AG09309 (cell line): ENCODE measurements around the gene GRM8.

Source experiments
- DNase-seq: peaks from one replicate; pipeline ENCODE4 v3.0.0-alpha.2; 2010; ENCODE audit warnings: low read depth
- H3K4me3 ChIP-seq: 2 replicates; pipeline ENCODE4 v1.5.1; 2011; ENCODE audit warnings: mild to moderate bottlenecking, low read depth, low read length, moderate library complexity; ENCODE audit not compliant: control insufficient read depth
- TF ChIP-seq, protein P1 (sequence below): IDR thresholded peaks from 2 replicates; pipeline ENCODE4 v1.5.1; 2011; ENCODE audit warnings: mild to moderate bottlenecking, low read depth, low read length, inconsistent platforms; ENCODE audit not compliant: insufficient read depth, control insufficient read depth; ENCODE audit errors: missing control alignments

GRM8 gene

GRCh38 chr7:127018889-127019288 lies 233.9 kb downstream of the GRM8 start:
- TF ChIP-seq, protein P1, sequence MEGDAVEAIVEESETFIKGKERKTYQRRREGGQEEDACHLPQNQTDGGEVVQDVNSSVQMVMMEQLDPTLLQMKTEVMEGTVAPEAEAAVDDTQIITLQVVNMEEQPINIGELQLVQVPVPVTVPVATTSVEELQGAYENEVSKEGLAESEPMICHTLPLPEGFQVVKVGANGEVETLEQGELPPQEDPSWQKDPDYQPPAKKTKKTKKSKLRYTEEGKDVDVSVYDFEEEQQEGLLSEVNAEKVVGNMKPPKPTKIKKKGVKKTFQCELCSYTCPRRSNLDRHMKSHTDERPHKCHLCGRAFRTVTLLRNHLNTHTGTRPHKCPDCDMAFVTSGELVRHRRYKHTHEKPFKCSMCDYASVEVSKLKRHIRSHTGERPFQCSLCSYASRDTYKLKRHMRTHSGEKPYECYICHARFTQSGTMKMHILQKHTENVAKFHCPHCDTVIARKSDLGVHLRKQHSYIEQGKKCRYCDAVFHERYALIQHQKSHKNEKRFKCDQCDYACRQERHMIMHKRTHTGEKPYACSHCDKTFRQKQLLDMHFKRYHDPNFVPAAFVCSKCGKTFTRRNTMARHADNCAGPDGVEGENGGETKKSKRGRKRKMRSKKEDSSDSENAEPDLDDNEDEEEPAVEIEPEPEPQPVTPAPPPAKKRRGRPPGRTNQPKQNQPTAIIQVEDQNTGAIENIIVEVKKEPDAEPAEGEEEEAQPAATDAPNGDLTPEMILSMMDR = no peak

DNA sequence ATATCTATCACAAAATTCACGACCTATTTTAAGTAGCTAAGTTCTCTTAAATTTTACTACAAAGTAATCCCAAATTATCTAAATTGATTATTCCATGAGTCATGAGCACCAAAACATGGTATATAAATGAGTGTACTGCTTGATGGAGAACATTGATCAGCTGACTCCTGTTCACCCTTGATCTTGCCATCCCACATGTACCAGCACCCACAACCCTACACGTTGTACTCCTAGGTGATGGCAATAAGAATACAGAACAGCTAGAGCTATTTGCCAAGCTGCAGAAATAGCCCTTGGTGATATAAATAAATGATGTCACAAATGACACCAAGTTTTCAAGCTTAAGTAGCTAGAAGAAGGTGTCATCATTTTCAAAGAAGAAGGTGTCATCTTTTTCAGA lies 235.5 kb downstream of the GRM8 start:
- no peak for DNase-seq
- TF ChIP-seq, protein P1 = no peak
- H3K4me3 ChIP-seq = no peak overlapping the region

More at GRCh38 chr7:127018889-127019288, 233.9 kb downstream of the GRM8 start:
- DNase-seq = no peak
- H3K4me3 ChIP-seq = no peak overlapping the region

DNA sequence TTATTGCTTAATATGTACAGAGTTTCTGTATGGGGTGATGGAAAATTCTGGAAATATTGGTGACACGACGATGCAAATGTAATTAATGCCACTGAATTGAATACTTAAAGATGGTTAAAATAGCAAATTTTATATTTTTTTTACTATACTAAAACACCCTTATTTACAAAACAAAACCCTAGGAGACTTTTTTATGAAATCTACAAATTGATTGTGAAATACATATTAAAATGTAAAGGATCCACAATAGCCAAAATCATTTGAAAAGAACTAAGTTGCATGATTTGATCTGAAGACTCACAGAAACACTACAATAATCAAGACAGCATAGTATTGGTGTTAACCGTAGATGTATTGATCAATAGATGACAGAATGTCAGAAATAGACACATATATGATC lies 252.0 kb downstream of the GRM8 start:
- no peak for DNase-seq
- TF ChIP-seq, protein P1 = no peak
- H3K4me3 ChIP-seq = no peak overlapping the region

- no peak overlapping the region for H3K4me3 ChIP-seq
- DNase-seq = no peak
Observed at GRCh38 chr7:126996659-126997058, 256.1 kb downstream of the GRM8 start.

GRCh38 chr7:126993626-126994213 lies 259.0 kb downstream of the GRM8 start:
- no peak for DNase-seq
- TF ChIP-seq, protein P1 = no peak
- H3K4me3 ChIP-seq = no peak overlapping the region

More at GRCh38 chr7:126996659-126997058, 256.1 kb downstream of the GRM8 start:
- TF ChIP-seq, protein P1 = no peak

DNA sequence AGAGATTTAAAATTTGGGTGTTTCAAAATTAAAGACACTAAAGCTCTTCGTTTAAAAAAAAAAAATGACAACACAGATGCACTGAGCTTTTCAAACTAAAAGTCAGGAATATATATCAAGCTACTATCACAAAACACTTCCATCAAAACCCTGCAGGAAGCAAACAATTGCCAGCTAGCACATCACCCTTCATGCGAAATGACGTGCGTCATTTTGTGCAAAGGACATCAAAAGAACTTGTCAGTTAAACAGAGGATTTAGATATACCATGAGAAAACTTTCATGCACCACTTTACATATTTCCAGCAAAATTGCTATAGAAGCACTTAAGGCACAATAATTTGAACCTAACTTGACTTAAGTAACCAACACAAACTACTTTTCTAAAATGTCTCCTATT lies 264.7 kb downstream of the GRM8 start:
- no peak overlapping the region for H3K4me3 ChIP-seq
- DNase-seq = no peak
- TF ChIP-seq, protein P1 = no peak
